Stimulated activated CD4-positive, alpha-beta T cell treated with anti-CD3 and anti-CD28 coated beads, Interleukin-1b, Interleukin-23, amount 100 ng/mL, for 4 hours (primary cell): Measurements from ENCODE around the gene TFPT.

Experiments used
- DNase-seq, 2 donors: peaks; one replicate each; pipeline ENCODE4 v3.0.0-alpha.2; 2020; ENCODE audit warnings: low read depth in 2 of 2

The TFPT gene, protein sequence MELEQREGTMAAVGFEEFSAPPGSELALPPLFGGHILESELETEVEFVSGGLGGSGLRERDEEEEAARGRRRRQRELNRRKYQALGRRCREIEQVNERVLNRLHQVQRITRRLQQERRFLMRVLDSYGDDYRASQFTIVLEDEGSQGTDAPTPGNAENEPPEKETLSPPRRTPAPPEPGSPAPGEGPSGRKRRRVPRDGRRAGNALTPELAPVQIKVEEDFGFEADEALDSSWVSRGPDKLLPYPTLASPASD

DNA sequence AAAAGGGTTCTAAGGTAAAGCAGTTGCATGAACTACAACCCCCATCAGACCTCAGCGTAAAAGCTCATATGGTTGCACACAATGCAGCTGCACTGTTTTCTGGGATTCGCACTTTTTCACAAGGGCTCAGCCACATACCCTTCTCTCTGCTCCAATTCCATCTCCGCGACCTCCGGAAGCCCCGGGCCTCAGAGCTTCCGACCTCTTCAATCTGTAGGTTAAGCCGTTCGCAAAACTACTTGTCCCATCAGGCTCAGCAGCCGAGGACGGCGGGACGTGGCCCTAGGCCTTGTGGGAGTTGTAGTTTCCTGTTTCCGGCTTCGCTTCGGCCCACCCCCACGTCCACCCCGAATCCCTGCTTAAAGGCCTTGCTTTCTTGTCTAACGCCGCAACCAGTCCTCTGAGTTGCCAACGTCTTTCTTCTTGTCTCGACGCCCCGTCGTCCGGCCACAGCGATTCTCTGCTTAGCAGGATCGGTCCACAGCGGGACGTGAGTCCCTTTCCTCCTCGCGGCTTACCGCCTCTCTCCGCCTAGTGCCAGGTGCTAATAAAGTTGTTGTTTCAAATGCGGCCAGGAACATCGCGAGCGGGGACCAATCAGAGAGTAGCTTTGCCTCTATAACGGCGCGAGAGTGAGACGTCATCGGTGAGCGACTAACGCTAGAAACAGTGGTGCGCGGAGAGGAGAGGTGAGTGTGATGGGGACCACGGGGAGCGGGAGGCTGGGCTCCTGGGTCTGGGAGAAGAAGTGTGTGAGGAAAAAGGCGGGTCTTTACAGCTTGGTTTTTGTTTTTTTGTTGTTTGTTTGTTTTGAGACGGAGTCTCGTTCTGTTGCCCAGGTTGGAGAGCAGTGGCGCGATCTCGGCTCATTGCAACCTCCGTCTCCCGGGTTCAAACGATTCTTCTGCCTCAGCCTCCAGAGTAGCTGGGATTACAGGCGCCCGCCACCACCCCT, at the start of gene TFPT, which contains the start of gene PRPF31:
Gene TFPT (minus strand): TSS at position 549 of the 955 bp plus-strand sequence. CDS start 388 bp downstream, at position 161.
Gene PRPF31 (plus strand): TSS at position 646 of the 955 bp plus-strand sequence. CDS start 2,525 bp downstream, outside the sequence.
- DNase-seq, result peak; percentile 86 to 94

DNA sequence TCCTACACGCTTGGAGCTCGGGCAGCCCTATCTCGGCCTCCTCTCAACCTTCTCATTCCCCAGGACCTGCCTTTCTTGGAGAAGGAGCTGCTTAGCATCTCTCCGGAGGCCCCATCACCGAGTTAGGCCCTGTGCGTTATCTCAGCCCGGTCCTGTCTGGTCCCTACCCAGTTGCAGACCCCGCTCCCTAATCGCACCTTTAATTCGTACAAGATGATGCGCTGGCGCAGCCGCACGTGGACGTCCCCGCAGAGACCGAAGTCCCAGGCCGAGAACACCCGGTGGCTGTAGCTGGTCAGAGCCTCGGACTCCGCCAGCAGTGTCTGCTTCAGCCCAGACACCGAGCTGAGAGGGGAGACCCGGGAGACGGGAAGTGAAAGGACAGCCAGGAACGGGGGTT, 49.8 kb upstream of the TFPT start:
- DNase-seq, result no peak

DNA sequence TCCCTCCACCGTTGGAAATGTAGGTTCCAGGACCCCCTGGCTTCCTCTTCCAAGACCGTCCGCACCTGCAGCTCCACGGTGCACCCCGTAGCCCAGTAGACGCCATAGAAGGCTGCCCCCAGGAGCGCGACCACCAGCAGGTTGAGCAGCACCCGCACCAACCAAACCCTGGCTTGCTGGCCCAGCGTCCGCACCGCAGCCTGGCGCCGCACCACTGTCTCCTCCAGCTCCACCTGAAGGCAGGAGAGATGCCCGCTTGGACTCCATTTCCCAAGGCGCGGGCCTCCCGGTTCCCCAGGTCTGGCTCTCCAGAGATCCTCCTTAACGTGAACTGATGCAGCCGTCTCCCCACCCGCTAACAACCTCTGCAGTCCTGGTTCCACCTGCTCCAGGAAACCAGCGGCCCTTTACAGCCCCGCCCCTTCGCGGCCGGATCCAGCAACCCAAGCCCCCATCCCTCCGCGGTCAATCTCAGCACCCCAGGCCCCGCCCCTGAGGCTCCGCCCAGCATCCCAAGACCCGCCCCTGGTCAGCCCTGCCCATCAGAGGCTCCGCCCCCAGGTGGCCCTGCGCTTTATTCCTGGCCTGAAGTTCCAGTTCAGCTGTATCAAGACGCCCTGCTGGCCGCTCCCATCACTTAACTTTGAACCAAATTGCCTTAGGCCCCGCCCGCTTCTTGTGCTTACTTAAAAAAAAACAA, 49.1 kb upstream of the TFPT start:
- peak in 1 of 2 donors; percentile 37 for DNase-seq

DNA sequence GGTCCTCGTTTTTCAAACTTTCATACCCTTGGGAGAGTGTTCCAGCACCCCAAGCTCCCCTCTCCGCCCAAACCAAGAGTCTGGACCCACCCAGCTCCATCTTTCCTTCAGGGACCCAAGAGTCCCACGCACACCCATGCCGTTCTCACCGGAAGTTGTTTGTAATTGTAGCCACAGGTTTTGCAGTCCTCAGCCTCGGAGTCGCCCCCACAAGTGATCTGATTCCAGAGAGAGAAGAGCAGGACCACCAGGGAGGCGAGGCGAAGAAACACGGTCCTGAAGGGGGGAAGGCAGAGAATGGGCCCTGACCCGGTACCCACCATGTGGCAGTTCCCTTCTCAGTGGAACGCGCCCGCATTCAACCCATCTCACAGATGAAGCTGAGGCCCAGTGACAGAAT, 47.4 kb upstream of the TFPT start:
- DNase-seq, result no peak

DNA sequence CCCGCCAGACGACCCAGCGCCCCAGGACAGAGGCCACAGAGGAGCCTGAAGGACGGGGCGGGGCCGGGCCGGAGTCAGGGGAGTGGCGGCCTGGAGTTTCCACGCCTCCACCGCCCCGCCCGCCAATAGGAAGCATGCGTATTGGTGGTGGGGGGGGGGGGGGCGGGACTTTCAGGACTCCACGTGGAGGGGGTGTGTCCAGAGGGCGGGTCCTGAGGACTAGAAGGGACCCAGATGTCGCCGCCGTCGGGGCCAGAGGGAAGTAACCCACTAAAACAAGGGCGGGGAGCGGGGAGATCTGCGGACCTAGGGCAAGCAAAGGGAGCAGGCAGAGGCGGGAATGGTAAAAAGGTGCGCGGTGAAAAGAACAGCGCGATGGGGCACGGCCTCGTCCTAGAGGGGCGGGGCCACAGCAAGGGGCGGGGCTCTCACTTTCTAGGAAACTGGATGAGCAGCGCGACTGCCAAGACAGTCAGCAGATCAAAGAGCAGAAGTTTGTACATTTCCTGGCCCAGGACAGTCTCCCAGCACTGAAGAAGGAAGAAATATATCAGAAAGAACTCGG, 46.9 kb upstream of the TFPT start:
- peak; percentile 74 to 77 for DNase-seq

DNA sequence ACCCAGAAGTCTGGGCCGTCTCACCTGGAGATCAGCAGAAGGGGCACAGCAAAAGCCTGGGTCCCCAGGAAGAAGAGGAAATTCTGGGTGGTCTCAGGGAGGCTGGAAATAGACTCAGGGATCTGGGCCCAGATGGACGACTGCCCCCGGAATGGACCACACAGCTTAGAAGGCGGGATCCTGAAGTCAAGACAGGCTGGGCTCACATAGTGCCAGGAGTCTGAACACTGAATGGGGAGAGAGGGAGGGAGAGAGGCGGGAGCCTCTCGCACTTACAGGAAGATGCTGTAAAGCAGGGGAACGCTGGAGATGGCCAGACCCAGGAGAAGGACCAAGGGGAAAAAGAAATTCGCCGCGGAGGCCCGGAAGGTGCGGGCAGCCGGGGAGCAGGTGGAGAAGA, 45.4 kb upstream of the TFPT start:
- DNase-seq, result no peak

DNA sequence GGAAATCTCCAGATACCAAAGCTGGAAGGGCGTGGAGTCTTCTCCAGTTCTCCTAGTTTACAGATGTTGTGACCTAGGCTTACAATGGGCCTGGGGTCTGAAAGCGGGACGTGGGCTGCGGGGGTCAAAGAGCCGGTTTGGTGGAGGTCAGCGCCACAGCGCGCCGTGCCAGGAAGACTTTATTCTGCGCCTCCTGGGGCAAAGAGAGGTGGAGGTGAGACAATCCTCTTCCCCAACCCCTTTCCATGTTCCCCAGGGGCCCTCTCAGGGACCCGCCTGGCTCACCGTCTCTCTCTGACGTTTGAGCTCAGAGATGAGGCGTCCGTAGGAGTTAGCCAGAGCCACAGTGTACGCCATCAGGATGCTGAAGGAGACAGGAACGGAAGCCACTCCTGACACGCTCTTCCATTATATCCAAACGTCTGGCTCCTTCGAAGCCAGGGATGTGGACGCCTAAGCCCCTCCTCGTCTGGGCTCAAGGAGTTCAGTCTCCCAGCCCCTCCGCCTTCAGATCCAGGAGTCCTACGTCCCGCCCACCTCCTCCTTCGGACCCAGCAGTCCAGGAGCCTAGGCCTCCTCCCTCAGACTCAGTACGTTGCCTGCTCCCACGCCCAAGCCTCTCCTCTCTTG, 44.8 kb upstream of the TFPT start:
- no peak for DNase-seq

DNA sequence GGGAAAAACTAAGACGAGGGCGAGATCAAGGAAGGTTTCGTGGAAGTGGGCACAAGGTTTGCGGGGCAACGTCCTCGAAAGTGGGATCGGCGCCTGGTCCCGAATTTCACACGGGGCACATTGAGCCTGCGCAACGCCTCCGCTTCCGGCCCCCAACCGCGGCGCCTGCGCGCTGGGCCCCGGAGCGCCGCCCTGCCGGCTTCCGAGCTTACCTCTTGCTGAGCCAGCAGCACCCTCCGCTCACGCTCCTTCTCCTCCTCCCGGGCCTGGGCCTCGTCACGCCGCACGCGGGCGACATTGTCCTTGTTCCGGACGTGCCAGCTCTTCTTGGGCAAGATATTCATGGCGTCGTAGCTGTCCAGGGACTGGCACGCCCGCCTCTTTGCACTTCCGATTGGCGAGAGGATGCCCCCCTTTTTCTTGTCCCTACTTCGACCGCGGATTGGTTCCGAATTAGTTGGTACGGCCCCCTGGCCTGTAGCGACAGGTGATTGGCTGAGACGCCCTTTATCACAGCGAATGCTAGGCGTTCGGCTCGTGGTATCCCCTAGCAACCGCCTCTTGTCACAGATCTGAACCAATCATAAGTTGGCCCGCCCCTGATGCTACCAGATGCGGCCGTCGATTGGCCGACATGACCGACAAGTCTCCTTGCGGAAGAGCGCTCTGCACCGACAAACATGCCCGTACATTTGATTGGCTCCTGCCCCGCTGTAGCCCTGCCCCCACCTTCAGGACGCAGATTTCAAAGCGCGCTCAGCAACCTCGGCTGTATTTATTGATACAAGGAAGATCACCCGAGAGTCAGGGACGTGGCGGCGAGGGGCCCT, 44.1 kb upstream of the TFPT start, which contains the start of gene LENG1:
Gene LENG1 (minus strand): TSS at position 370 of the 830 bp plus-strand sequence. CDS start 26 bp downstream, at position 344.
- DNase-seq, result peak; percentile 85 to 96

DNA sequence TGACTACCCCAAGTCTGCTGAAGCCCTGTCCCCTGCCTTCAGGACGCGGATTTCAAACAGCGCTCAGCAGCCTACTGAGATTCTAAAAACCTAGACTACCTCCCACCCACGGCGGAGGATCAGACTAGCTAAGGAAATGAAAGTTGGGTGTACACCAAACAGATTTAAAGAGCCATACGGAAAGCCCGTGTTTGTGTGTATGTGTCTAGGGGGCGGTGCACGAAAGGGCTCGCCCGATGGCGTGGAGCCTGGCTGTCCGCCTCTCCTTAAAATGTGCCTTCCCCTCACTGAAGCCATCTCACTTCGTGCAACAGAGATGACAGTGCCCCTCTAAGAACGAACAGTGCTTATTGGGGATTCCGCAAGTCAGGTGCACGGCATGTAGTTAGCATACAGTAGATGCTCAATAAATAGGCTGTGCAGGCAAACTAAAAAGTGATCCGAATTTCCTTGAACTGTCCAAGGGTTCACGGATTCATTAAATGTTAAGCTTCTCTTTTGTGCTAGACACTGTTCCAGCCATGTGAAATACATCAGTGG, 43.4 kb upstream of the TFPT start:
- no peak for DNase-seq

DNA sequence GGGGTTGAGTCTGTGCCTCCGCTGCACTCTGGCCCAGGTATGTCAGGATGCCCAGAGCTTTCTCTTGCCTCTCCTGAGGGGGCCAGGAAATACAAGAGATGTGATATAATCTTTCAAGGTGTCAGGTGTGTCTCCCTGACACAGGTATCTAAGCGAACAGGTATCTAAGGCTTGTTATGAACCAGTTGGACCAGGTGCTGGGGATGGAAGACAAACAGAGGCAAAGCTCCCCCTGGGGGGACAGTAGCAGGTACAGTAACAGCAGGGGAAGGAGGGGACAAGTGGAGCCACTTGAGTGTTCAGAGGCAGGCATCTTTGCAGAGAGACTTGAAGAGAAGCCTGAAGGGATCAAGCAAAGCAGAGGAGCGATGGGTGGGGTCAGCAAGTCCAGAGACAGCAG, 41.5 kb upstream of the TFPT start:
- DNase-seq, result no peak

DNA sequence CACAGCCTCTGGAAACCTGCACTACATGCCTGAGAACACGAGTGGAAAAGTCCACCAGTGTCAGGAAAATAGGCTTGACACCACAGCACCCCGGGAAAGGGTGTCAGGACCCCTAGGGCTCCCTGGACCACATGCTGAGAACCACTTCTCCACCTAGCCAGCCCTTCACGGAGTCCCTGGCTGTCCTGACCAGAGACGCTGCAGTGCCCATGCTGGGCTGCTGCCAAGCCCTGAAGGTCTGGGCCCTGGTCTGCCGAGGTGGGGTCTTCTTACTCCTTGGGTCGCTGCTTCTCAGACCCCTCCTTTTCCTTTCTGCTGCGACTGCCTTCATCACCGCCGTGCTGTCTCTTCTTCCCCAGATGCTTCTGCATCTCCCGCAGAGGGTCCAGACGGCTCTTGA, 41.0 kb upstream of the TFPT start:
- no peak for DNase-seq

DNA sequence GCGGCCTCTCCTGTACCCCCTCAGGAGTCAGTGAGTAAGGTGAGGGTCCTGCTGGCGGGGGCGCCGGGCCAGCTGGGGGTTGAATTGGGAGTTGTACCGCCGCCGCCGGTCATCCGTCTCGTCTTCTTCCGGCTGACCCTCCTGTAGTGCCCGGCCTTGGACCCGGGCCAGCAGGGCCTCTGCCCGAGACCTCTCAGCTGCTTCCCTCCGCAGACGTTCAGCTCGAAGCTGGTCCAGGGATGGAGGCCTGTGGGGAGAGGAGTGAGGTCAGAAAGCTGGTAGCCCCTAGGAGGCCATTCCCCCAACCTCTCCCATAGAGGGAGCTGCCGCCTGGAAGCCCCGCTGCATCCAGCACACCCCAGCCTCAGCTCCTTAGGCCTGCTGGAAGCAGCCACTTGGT, 40.2 kb upstream of the TFPT start:
- no peak for DNase-seq

DNA sequence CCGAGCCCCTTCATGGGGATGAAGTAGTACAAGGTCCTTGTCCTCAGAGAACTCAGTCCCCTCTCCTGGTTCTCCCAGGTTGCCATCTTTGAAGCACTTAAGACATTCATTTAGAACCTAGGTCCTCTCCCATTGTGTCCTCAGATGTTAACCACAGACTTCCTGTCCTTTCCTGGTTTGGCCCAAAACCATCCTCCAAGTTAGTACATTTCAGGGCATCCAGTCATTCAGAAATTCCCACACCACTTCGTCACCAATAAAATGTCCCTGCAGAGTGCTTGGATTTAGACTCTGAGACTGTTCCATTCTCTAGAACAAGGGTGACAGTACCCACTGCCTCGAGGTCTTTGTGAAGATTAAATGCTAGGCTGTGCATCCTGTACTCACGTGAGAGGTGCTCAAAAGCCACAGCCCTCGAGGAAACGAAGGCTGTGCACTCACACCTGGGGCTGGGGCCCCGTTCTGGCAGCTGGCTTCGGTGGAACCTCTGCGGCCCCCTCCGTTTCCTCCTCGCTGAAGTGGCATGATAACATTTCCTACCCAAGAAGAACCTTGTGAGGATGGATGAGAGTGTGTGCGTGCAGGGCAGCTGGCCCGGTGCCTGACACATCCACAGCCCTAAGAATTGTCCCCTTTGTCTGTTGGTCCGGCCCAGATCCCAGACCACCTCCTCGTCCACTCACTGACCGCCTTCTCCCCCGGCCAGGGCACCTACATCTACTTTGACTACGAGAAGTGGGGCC, 39.3 kb upstream of the TFPT start:
- DNase-seq, result no peak

DNA sequence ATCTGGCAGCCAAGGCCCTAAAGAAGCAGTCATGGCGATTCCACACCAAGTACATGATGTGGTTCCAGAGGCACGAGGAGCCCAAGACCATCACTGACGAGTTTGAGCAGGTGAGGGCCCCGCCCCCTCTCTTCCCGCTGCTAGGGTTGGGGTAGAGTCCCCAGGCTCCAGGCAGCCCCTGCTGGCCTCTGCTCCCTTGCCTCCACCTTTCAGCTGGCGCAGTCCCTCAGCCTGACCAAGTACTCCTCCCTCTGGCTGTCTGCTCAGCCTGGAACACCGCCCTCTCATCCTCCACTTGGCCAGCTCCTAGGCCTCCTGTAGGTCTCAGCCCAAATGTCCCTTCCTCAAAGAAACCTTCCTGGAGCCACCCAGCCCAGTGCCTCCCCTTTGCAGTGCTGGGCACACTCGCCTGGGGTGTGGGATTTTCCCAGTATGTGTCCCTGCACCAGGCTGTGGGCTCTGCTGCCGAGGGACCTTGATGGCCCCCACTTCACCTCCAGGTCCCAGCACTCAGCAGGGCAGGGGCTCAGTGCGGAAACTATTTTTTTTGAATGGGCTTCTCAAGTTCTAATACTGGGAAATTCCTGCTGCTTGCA, 38.4 kb upstream of the TFPT start:
- no peak for DNase-seq

DNA sequence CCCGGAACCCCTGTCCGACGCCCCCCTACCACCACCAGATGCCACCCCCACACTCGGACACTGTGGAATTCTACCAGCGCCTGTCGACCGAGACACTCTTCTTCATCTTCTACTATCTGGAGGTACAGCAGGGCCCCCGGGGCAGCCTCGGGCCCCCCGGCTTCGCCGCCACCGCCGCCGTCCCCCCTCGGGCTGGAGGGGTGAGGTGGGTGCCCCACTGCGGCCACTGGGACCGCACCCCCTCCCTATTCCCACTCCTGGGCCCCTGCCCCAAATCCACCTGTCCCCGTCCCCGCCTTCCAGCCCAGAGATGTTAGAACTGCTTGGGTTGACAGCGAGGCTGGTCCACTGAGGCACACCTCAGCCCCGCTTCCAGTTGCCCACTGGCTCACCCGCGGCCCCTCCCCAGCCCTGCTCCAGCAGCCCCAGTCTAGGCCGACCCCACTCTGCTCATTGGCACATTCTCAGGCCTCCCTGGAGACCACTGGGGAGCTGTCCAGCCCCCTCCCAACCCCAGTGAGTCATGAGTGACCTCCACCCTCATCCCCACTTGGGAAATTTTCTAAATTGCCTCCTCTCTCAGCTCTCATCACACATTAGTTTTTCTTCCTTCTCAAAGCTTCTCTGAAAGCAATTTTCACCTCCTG, 37.5 kb upstream of the TFPT start:
- no peak for DNase-seq

DNA sequence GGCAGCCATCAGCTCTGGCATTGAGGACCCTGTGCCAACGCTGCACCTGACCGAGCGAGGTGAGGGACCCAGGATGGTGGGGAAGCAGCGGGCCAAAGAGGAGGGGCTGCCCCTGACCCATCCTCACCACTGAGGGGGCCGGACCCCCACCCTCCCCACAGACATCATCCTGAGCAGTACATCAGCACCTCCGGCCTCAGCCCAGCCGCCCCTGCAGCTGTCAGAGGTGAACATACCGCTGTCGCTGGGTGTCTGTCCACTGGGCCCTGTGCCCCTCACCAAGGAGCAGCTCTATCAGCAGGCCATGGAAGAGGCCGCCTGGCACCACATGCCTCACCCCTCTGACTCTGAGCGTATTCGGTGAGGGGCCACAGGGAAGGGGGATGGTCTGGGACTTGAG, 36.8 kb upstream of the TFPT start:
- DNase-seq, result no peak

DNA sequence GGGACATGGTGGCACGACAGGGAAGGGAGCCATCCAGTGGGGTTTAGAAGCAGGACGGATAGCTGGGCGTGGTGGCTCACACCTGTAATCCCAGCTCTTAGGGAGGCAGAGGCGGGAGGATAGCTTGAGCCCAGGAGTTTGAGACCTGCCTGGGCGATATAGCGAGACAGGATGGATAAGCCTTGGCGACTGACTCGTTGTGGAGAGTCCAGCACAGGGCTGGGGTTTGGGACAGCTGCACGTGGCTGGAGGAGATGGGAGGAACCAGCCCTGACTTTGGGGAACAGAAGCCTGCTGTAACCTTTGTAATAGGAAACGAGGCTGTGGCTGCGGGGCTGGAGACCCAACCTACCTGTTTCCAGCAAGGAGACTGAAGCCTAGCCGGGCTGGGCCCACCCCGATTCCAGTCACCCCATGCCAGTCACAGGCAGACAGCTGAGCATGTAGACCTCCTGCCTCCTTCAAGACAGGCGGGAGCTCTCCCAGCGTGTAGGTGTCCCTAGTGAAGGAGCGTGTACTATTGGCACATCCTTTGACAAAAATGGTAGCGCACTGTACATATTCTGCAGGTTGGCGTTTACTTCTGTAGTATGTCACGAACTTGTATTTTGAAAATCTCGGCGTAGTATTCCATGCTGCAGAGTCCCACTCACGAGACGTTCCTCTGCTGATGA, 36.0 kb upstream of the TFPT start:
- no peak for DNase-seq
